Muscle of leg (tissue), 11 donors: ENCODE results near the gene PIP5KL1. TPM values are rescaled to one million over a fixed set of nuclear protein-coding genes. Genes with fewer than 3 reads are reported as not detected.

ENCODE experiments used
- DNase-seq: peaks from one replicate; pipeline ENCODE4 v3.0.0; 2013
- H3K27ac ChIP-seq: one replicate; pipeline ENCODE4 v1.5.1; 2013; ENCODE audit warnings: mild to moderate bottlenecking, low read length, control low read depth
- H3K27me3 ChIP-seq: one replicate; pipeline ENCODE4 v1.6.1; 2013; ENCODE audit warnings: low read length; ENCODE audit not compliant: control insufficient read depth, insufficient read depth
- H3K36me3 ChIP-seq: one replicate; pipeline ENCODE4 v1.6.1; 2013; ENCODE audit warnings: low read length; ENCODE audit not compliant: control insufficient read depth, insufficient read depth
- H3K4me1 ChIP-seq: one replicate; pipeline ENCODE4 v1.6.1; 2013; ENCODE audit warnings: low read length; ENCODE audit not compliant: control insufficient read depth, insufficient read depth
- H3K4me3 ChIP-seq: one replicate; pipeline ENCODE4 v1.5.1; 2013; ENCODE audit warnings: low read length, control low read depth
- H3K9me3 ChIP-seq: replicated peaks from 2 replicates; pipeline ENCODE4 v1.6.1; 2013; ENCODE audit warnings: low read depth, low read length; ENCODE audit not compliant: control insufficient read depth
- WGBS: methylation state at CpG from one replicate; pipeline ENCODE4 v1.1.5; 2013; ENCODE audit warnings: missing lambda C conversion rate; ENCODE audit not compliant: insufficient coverage; 5-methylcytosine and 5-hydroxymethylcytosine counted together
- polyA plus RNA-seq, 8 donors: library from polyadenylated mRNA; unstranded; fragments of 120-200 nt; gene quantifications; one replicate each; pipeline versions ENCODE4 v1.2.1 to v1.2.3, GENCODE V29; 2013; ENCODE audit warnings: inconsistent platforms in 1 of 8, low replicate concordance in 1 of 8; ENCODE audit not compliant: insufficient read length in 8 of 8, insufficient read depth in 1 of 8
- total RNA-seq: library from RNA; stranded (reverse); fragments of 120-200 nt; gene quantifications from one replicate; pipeline ENCODE4 v1.2.4, GENCODE V29; 2013

PIP5KL1 gene
- total and polyA plus RNA-seq, 9 donors: 0.42 to 3.5 (median 1.9) TPM

DNA sequence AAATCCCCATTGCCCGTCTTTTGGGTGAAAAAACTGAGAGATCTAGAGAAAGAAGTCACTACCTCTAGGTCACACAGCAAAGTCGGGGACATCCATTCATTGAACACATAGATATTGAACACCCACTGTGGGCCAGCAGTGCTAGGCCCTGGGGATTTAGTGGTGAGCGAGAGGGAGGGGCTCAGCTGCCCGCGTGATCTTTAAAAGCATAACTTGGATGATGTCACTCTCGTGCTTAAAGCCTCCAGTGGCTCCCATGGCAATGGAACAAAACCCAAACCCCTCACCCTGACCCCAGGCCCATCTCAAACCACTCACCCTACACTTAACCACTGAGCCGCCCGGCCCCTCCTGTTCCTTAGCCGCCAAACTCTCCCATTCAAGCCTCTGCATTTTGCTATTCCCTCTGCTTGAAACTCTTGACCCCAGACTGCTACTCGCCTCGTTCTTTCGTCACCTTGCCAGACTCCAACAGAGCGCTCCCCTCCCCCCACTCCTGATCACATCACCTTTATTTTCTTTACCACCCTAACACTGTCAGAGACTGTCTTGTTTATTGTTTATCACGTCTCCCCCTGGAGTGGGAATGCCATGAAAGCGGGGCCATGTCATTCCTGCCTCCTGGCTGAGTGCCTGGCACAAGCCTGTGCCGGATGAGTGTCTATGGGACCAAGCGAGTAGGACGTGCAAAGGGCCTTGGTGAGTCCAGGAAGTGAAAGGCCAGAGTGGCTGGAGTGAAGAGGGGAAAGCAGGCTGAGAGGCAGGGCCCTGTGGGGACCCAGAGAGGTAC is 710 bp upstream of the PIP5KL1 start:
- peak; percentile 62 for DNase-seq
- Histone ChIP-seq H3K27ac (peak overlapping the region; percentile 59), H3K27me3 (peaks cover 36% of the 10 kb centered on the region), H3K4me1 (peaks cover 34% of the 10 kb centered on the region), H3K4me3 (peak overlapping the region; percentile 46), H3K36me3 (peaks cover 19% of the 10 kb centered on the region), H3K9me3 (no peaks in the 10 kb centered on the region)
- WGBS: 12% methylated on average over 12 of the region's 18 CpGs

DNA sequence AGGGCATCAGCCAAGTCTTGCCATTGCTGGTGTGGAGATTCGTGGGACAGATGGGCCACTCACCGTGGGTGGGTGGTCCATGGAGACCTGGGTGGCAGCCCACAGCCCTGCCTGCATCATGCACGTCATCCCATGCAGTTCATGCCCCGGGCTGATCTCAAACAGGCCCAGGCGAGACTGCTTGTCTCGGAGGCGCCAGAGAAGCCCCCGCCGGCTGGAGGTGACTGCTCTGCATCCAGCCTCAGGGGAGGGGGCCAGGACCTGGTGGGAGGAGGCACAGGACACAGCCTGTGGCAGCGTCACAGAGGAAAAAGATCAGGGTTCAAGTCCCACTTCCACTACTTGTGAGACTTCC is 975 bp downstream of the PIP5KL1 start:
- H3K27ac ChIP-seq: no peak overlapping the region
- no peaks in the 10 kb centered on the region for H3K9me3 ChIP-seq
- H3K4me1 ChIP-seq: peaks cover 29% of the 10 kb centered on the region
- peaks cover 5% of the 10 kb centered on the region for H3K36me3 ChIP-seq
- 71% methylated on average over 5 of the region's 10 CpGs for WGBS
- H3K27me3 ChIP-seq: peaks cover 50% of the 10 kb centered on the region
- no peak for DNase-seq
- H3K4me3 ChIP-seq: no peak overlapping the region

DNA sequence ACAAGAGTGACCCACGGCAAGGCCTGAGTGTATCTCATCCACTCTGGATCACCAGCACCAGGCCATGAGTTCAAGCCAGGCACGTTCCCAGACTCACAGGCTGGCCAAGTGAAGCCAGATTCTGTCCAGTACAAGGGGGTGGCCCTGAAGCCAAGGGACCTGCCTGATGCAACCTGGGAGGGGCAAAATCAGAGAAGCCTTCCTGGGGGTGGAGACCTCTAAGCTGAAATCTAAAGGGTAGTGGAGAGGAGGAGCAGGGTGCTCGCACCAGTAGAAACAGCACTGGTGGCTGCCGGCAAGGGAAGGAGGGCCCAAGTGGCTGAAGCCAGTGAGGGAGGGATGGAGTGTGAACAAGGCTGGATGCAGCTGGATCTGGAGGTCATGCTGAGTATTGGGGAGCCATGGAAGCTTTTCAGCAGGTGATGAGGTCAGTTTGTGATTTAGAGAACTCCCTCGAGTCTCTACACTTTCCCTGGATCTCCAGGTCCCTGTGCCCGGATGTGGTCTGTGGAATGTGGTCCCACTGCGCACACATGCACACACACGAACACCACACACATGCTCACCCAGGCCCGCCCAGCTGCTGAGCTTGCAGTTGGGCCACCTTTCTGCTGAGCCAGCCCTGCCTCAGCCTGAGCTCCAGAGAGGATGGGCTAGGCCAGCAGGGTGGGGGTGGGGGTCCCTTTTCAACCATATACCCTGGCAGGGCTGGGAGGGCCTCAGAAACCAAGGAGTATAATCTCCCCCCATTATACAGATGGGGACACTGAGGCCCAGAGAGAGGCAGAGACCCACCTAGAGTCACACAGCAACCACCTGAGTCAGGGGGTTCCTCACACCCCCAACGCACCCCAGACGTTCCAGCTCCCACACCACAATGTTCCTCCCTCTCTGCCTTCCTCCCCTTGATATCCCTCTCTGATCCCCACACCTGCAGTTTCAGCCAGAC is 1.6 kb downstream of the PIP5KL1 start:
- no peak overlapping the region for H3K27ac ChIP-seq
- H3K9me3 ChIP-seq: no peaks in the 10 kb centered on the region
- H3K36me3 ChIP-seq: no peaks in the 10 kb centered on the region
- peaks cover 29% of the 10 kb centered on the region for H3K4me1 ChIP-seq
- H3K27me3 ChIP-seq: peaks cover 50% of the 10 kb centered on the region
- DNase-seq: no peak
- 55% methylated on average over 6 of the region's 11 CpGs for WGBS
- H3K4me3 ChIP-seq: no peak overlapping the region

DNA sequence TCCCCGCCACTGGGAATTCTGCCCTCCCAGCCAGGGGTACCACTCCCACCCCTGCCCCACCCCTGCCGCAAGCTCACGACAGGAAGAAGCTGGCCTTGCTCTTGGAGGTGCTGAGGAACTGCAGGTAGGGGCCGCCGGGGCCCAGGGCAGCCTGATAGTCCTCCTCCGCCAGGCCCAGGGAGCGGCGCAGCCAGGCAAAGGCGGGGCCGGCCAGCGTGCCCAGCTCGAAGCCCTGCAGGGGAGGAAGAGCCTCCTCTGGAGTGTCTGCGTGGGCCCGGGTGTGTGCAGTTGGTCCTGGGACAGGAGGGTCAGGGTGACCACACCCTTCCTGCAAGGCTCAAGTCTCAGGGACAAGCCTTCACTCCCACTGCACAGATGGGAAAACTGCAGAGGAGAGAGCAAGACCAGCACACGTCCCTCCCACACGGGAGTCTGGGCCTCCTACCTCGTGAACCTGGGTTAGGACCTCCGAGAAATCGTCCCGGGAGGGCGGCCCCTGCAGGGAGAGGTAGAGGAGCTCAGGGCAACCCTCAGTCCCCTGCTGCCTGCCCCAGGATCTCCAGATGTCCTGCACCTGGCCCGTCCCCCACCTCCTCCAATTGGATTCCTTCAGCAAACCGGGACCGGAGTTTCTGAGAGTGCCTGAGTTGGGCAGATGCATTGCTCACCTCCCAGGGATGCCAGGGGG is 2.4 kb downstream of the PIP5KL1 start:
- Histone ChIP-seq H3K9me3 (no peaks in the 10 kb centered on the region), H3K4me1 (peaks cover 29% of the 10 kb centered on the region), H3K27ac (no peak overlapping the region), H3K4me3 (no peak overlapping the region), H3K27me3 (peaks cover 53% of the 10 kb centered on the region), H3K36me3 (no peaks in the 10 kb centered on the region)
- WGBS: 13% methylated on average over 21 of the region's 24 CpGs
- DNase-seq: no peak

DNA sequence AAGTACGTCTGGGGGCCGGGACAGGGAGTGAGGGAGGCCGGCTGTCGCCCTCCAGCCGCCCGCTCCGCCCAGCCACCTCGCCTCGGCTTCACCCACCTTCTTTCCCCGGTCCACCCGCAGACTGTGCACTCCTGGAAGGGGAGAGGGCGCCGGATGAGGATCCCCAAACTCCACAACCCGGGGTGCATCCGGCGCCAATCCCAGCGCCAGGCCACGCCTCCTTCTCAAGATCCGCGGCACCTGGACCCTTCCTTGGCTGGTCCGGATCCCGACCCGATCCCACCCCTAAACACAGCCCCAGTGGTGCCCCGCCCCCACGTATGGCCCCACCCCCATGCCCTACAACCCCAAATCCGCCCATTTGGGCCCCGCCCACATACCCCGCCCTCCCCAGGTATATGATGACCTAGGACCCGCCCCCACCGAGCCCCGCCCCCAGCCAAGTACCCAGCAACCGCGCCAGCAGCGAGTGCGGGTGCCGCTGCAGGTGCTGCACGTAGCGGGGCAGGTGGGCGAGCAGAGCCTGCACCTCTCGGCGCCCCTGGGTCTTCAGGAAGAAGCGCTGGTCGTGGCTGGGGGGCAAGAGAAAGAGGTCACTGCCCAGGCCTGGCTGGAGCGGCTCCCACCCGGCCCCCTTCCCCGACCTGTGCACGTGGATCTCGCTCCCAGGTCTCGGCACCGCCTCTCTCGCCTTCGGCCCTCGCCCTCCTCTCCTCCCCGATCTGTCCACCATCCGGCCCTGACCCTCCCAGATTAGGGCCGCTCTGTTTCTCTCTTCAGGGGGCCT is 3.2 kb downstream of the PIP5KL1 start:
- Histone ChIP-seq H3K27ac (no peak overlapping the region), H3K27me3 (peaks cover 55% of the 10 kb centered on the region), H3K9me3 (no peaks in the 10 kb centered on the region), H3K4me1 (peaks cover 29% of the 10 kb centered on the region), H3K36me3 (no peaks in the 10 kb centered on the region), H3K4me3 (no peak overlapping the region)
- 2% methylated on average over 28 of the region's 56 CpGs for WGBS
- no peak for DNase-seq

DNA sequence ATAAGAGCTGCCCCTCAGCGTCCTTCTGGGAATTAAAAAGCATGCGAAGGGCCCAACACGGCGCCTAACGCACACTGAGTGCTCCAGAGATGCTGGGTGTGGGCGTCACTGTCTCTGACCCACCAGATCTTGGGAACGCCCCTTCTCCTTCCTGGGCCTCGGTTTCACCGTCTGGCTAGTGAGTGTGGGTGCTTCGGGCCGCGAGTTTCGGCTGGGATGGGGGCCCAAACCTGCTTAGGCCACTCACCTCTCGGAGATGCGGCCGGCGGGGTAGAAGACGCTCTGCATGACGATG is 3.7 kb downstream of the PIP5KL1 start:
- no peak overlapping the region for H3K27ac ChIP-seq
- no peak for DNase-seq
- no peaks in the 10 kb centered on the region for H3K9me3 ChIP-seq
- 4% methylated on average over 13 of the region's 19 CpGs for WGBS
- no peaks in the 10 kb centered on the region for H3K36me3 ChIP-seq
- peaks cover 32% of the 10 kb centered on the region for H3K4me1 ChIP-seq
- peaks cover 58% of the 10 kb centered on the region for H3K27me3 ChIP-seq
- no peak overlapping the region for H3K4me3 ChIP-seq

DNA sequence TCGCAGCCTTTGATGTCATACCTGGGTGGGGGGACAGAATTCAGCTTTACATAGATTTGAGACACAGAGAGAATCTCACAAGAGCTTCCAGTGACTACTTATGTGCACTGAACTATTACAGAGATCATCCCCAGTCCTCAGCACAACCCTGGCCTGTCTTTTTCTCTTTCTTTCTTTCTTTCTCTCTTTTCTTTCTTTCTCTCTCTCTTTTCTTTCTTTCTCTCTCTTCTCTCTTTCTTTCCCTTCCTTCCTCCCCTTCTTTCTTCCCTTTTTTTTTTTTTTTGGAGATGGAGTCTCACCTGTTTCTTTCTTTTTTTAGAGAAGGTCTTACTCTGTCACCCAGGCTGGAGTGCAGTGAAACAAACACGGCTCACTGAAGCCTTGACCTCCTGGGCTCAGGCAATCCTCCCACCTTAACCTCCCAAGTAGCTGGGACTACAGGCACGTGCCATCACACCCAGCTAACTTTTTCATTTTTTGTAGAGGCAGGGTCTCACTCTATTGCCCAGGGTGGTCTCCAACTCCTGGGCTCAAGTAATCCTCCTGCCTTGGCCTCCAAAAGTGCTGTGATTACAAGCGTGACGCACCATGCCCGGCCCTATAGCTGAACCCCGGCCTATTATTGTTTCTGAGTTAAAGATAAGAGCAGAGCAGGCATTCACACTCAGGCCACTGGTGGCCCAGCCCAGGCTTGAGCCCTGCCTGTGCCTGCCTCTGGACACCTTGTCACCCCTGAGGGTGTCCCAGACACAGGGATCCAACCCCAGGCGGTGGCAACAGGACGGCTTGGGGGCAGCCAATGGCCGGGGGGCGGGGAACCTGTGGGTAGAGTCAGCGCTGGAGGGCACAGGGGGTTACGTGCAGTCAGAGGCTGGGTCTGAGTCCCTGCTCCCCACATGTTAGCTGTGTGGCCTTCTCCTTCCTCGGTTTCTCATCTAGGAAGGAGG is 4.3 kb downstream of the PIP5KL1 start:
- Histone ChIP-seq H3K4me1 (peaks cover 32% of the 10 kb centered on the region), H3K4me3 (no peak overlapping the region), H3K36me3 (no peaks in the 10 kb centered on the region), H3K9me3 (no peaks in the 10 kb centered on the region), H3K27me3 (peaks cover 60% of the 10 kb centered on the region), H3K27ac (no peak overlapping the region)
- 57% methylated on average over 11 of the region's 14 CpGs for WGBS
- DNase-seq: no peak

DNA sequence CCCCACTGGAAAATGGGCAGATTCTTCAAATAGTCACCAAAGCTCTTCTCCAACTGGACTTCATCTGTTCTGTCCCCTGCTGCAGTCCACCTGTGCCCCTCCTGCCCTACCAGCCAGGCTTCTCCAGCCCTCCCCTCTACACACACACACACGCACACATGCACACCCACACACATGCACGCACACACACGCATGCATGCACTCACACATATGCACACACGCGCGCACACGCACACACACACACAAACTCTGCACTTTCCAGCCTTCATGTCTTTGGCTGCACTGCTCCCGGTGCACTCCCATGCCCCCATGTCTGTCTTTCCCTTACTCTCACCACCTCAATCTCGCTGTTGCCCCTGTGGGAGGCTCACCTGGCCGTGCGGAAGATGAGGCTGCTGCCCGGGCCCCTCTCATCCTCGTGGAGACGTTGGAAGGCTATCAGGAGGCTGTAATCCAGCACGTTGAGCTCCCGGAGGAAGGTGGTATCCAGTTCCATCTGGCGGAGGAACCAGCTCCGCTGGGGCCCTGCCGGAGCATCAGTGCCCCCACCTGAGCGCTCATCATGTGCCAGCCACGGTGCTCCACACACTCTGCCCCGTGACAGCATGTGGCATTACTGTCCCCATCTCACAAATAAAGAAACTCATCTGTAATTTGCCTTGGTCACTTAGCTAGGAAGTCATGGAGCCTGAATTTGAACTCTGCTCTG is 5.7 kb downstream of the PIP5KL1 start:
- no peak overlapping the region for H3K4me3 ChIP-seq
- WGBS: 76% methylated on average over 20 of the region's 22 CpGs
- DNase-seq: no peak
- H3K36me3 ChIP-seq: no peaks in the 10 kb centered on the region
- no peaks in the 10 kb centered on the region for H3K9me3 ChIP-seq
- H3K4me1 ChIP-seq: peaks cover 26% of the 10 kb centered on the region
- H3K27ac ChIP-seq: no peak overlapping the region
- H3K27me3 ChIP-seq: peaks cover 59% of the 10 kb centered on the region
